Stimulated activated CD4-positive, alpha-beta T cell treated with anti-CD3 and anti-CD28 coated beads, TNF-alpha, amount 100 ng/mL, for 1 hour (primary cell): Measurements from ENCODE around the gene BORCS5.
"Not testable (repeated sequence)": the region's sequence is repeated elsewhere in the genome, so short reads cannot be mapped to it uniquely, and the experiment has no call there.

ENCODE experiments used
- DNase-seq, 3 donors: peaks; one replicate each; pipeline ENCODE4 v3.0.0-alpha.2; 2020; ENCODE audit warnings: low read depth in 3 of 3, low spot score in 1 of 3

Gene BORCS5

DNA sequence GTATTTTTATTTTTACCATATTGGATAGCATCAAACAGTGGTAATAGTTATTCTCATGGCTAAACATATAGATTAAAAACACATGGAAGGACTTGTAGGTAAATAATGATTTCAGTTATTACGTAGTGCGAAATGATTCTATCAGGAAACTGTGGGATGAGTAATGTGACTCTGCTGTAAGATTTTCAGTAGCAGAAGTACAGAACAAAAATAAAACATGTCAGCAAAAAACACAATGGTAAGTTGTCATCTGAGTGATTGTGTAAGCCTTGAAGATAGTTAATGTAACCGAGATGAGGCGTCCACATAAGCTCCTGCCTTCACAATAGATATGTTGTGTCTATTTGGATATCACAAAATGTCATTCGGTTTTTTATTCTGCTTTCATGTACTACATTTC is 99.8 kb downstream of the BORCS5 start:
- no peak for DNase-seq

DNA sequence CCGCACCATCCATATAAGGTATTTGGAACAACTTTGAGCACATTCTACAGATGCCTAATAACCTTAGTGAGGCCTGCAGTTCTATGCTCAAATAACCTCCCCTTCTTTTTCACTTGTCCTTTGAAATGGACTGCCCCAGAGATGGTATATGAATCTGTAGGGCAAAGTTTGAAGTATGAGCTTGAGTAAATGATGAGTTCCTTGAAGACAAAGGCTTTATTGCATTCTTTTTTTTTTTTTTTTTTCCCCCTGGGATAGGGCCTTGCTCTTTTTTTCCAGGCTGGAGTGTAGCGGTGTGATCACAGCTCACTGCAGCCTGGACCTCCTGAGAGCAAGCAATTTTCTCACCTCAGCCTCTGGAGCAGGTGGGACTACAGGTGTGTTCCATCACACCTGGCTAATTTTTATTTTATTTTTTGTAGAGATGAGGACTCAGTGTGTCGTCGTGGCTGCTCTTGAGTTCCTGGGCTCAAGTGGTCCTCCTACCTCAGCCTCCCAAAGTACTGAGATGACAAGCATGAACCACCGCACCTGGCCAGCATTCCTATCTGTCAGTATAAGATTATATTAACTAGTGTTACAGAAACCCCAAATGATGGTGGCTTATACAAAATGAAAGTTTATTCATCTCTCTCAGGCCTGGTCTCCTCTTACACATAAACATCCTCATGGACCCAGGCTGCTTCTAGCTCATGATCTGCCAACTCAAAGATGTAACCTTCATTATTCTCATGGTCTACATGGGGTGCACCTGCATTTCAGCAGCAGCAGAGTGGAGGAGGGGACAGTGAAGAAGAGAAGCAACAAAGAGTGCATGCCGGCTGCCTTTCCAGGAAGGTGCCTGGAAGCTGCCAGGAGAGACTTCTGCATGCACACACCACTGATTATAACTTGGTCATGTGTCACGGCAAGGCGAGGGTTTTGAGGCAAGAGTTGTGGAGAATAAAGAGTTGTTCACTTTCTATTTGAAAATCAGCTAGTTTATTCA is 104.4 kb downstream of the BORCS5 start:
- DNase-seq = no peak

DNA sequence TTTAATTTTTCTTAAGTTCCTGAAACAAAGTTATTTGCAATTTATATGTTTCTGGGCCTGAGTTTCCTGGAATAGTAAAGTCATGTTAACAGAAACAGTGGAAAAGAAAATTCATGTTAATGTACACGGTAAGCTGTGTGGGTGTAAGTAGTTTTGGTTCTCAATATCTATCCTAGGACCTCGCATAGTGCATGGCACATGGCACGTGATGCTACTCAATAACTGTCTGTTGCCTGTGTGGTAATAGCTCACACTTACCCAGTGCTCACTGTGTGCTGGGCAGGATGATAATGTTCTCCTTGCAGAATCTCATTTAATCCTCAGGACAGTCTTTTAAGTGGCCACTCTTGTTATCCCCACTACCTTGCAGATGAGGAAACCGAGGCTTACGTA is 105.0 kb downstream of the BORCS5 start:
- no peak for DNase-seq

DNA sequence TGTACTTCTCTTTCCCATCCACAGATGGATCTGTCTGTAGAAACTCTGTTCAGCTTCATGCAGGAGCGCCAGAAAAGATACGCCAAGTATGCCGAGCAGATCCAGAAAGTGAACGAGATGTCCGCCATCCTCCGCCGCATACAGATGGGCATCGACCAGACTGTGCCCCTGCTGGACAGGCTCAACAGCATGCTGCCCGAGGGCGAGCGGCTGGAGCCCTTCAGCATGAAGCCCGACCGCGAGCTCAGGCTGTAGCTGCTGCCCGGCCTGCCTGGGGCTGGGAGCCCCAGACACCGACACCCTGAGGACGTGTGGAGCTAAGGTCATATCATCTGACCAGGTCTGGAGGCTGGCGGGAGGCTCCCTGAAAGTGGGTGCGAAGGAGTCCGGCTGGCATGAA is 108.6 kb downstream of the BORCS5 start:
- no peak for DNase-seq

DNA sequence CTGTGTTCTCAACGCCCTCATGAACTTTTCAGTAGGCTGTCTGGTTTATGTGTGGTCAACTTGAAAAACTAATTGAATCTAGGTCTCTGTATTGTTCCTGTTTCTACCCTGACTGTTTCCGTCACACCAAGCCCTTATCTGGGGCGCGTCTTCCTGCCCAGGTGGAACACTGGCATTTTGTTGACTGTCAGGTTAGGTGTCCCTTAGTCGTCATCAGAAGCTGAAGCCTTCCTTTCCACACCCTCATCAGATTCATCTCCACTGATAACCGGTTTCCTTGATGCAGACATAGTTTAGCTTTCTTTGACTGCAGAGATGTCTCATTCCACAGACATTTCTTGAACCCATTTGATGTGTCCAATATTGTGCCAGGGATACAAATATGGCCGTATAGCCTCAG is 109.3 kb downstream of the BORCS5 start:
- DNase-seq = peak in 1 of 3 donors; percentile 41

DNA sequence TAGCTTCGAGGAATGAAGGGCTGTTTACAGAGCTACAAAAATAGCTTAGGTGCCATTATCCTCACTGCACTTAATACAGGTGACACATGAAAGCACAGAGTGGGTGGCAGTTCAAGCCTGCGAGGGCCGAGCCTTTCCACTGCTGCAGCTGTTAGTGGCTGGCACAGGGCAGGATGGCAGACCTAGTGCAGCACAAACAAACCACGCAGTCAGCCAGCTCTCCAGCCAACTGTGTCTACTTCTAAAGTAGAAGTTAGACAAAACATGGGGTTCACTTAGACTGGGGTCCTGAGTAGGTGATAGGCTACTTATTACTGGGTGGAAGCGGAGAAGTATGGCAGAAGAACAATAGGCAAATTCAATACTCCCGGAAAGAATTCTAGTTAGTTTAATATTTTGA is 110.4 kb downstream of the BORCS5 start:
- DNase-seq = peak in 1 of 3 donors; percentile 13

DNA sequence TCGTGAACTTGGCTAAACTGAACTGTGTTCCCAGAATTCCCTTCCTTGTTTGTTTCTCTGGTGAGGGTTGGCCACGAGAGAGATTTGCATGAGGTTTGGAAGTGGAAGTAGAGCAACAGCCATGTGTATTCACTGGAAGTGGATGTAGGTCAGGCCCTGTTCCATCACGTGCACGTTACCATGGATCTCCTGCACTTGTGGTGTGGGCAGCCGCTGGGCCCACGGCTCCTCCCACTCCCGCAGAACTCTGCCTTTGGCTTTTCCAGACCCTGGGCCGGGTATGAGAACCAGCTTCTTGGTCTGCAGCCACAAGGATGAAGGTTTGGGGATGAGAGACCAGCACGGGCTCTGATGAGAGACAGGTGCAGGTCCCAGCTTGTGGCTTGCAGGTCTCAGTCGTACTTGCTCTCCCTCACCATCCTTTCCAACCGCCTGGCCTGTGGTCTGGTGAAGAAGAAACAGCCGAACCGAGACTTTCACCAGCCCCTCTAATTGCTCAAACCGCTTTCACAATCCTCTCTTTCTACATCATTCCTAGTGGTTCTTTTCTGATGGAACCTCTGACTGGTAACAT is 110.9 kb downstream of the BORCS5 start:
- DNase-seq = peak in 1 of 3 donors; percentile 22

DNA sequence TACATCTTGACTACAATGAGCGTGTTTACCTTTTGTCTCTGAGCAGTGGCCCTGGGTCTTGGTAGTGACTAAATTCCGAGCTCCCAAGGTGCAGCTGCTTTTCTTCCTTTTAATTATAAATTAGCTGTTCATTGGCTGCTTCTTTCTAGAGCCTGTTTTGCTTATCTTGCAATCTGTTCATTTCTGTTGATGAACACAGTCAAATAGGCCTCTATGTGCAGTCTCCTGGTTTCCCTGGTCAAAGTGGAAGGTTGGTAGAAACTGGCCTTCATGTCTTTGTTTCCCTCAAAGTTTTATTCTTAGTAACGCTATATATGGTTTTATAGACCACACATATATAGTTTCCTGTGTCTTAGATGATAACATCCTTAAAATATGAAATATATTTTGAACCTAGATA is 111.7 kb downstream of the BORCS5 start:
- DNase-seq = no peak

DNA sequence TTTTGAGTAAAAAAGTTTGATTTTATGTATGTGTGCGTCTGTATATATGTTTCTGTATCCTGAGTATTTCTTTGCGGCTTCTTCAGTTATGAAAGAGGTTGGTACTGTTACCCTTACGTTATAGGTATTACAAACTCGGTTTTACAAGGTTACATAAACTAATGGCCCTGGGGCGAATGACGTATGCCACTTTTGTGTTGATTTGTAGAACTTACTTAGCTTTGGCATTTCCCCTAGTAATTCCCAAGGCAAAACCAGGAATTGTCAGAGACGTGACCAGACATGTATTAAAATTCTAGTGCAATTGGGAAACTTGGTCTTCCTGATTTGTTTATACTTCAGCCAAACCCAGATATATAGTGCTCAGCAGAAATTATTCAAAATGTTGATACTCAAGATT is 112.5 kb downstream of the BORCS5 start:
- DNase-seq = no peak

DNA sequence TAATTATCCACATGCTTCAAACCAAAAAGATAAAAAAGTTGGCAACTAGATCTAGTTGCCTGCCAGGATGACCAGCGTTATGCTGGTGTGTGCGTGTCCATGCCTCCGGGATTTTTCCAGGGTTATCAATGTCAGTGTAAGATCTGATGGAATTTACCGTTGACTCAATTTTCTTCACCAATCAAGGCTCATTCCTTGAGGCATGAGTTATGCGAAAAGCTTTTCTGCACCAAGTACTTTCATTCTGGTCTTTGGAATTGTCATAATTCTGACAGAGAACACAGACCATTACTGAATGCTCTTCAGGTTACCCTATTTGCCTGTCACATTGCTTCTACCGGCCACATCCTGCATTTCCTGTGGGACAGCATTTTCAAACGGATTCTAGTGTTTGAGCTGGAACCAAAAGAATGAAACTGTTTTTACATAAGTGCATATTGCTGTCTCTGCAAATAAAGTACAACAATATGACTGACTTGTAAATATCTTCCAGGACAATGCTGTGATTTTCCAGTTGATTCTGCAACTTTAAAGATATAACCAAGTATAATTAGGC is 114.0 kb downstream of the BORCS5 start:
- no peak for DNase-seq

DNA sequence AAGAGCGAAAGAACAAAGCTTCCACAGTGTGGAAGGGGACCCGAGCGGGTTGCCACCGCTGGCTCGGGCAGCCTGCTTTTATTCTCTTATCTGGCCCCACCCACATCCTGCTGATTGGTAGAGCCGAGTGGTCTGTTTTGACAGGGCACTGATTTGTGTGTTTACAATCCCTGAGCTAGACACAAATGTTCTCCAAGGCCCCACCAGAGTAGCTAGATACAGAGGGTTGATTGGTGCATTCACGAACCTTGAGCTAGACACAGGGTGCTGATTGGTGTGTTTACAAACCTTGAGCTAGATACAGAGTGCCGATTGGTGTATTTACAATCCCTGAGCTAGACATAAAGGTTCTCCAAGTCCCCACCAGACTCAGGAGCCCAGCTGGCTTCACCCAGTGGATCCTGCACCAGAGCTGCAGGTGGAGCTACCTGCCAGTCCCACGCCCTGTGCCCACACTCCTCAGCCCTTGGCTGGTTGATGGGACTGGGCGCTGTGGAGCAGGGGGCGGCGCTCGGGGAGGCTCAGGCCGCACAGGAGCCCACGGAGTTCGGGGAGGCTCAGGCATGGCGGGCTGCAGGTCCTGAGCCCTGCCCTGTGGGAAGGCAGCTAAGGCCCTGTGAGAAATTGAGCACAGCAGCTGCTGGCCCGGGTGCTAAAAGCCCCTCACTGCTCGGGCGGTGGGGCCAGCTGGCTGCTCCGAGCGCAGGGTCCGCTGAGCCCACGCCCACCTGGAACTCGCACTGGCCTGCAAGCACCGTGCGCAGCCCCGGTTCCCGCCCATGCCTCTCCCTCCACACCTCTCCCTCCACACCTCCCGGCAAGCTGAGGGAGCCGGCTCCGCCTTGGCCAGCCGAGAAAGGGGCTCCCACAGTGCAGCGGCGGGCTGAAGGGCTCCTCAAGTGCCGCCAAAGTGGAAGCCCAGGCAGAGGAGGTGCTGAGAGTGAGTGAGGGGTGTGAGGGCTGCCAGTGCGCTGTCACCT is 115.4 kb downstream of the BORCS5 start:
- DNase-seq = not testable (repeated sequence)

DNA sequence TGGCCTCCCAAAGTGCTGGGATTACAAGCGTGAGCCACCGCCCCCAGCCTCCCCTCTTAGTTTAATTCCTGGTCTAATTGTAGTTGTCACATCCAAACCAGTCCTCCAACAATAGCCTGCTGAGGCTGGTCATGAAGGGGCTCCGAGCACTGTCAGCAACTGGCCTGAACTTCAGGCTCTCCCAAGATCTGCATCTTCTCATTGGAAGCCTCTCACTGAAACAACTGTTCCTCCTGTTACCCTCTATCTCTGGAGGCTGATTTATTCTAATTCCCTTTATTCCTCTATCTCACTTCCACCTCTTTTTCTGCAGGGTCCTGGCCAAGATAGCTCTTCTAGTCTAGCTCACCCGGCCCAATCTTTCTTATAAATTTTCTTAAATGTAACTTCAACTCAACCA is 116.3 kb downstream of the BORCS5 start:
- DNase-seq = no peak

DNA sequence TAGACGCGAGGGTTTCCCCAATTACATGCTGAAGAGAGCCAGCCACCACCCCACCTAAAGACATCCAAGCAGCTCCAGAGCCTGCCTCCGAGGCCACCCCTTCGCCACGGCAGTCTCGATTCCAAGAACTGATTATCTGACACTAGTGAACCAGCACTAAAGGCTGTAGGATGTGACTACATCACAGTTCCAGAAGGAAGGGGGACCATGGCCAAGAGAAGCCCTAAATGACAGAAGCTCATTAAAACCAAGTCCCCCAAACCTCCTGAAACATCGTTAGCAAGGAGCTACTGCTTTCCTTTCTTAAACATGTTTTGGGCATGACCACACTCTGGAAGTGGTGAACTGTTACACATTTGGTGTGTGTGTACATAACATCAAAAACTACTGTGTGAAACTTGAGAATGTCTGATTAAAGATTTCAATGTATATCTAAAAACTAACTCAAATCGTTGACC is 117.6 kb downstream of the BORCS5 start:
- DNase-seq = no peak

DNA sequence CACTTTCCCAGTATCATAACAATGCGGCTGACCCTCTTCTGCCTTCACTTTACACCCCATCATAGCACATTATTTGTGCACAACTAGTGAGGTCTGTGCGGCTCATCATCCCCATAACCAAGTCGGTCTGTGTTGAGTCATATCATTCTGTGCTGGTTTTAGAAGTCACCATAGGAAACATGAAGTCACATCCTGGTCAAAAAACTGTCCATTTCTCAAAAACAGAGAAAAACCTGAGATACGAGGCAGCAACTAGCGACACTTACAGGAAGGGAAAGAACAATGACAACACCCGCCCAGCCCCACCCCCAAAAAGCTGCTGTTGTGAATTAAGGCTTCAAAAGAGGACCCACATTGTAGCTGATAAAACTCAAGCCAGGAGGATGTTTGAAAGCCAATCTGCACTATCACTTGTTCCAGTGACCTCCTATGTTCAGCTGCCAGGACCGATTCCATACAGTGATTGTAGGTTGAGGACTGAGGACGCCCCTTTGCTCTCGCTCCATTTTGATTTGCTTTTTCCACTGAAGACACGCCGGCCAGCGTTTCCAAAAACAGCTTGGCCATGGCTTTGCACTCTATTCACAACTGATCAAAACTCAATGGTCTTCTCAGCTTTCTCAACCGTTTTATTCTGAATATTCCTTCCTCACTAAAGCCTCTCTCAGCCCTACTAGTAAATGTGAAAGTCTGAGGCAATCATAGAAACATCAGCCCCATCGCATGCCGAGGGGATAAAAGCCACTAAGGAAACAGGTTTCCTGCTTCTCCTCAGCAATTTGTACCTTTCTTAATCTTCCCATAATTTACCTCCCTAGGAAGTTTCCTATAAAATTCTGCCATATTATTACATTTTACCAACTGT is 118.3 kb downstream of the BORCS5 start:
- no peak for DNase-seq

DNA sequence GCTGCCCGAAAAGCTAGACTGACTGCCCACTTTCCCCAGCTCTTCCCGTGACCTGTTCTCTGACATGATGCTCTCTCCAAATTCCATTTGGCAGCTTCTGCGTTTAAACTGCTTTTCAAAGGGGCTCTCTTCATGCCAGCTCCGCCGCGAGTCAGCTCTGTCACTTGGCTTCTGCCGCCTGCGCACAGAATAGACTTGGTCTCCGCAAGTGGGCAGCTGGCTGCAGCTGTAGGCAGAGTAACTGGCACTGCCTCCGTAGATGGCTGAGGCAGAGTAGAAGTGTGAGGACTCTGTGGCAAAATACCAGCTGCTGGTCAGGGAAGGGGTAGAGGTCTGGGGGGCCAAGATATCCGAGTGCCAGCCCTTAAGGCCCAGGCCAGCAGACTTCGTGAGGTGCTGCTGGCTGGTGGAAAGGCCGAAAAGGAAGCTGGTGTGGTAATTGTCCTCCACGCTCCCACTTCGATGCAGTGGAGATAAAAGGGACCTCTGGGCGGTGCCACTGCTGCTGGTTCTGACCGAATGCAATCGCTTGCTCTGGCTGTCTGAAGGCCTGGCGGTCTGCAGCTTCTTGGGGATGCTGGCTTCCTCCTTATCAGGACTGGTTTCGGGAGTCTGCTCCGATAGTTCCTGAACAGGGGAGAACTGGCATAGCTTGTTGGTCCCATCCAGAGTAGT is 120.1 kb downstream of the BORCS5 start:
- DNase-seq = no peak

DNA sequence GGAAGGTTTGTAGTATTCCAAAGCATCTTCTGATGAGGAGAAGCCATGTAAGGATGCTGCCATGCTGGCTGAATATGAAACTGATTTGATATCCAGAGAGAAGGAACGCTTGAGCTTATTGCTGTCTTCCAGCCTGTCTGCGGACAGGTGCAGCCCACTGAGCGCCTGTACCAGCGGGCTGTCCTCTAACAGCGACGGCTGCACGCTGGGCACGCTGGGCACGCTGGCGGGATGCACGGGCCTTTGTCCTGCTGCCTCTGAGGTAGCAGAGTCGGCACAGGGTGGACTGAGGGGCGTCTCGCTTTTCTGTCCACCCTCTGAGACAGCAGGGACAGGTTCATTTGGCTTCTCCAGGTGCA is 120.6 kb downstream of the BORCS5 start:
- no peak for DNase-seq

DNA sequence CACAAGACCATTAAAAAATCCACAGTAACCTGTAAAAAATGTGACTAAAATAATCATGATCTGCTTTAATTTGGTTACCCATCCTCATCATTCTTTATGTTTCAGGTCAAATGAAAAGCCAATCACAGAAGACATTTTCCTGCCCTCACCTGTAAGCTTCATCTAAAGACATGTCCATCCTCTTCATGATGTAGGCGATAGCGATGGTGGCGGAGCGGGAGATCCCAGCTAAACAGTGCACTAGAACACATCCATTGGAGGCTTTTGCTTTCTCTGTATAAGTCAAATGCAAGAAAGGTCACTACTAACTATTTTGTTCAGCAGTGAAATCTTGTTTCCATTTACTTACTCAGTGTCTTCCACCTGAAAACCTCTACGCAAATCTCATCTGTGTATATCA is 123.2 kb downstream of the BORCS5 start:
- no peak for DNase-seq

DNA sequence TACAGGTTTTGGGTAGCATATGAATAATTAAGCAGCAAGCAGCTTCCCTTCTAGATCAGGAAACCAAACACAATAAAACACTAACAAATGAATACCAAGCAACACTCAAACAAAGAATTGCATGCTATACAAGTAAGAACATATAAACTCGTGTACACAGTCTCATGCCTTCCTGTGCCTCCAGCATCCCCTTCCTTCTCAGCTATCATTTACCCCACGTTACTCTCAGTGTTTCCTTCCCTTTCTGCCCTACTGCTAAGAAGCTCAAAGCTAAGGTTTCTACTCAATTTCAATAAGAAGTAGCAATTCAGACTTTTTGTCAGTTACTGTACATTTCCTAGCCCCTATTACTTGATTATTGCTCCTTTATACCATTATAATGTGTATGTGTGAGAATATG is 124.8 kb downstream of the BORCS5 start:
- DNase-seq = no peak

DNA sequence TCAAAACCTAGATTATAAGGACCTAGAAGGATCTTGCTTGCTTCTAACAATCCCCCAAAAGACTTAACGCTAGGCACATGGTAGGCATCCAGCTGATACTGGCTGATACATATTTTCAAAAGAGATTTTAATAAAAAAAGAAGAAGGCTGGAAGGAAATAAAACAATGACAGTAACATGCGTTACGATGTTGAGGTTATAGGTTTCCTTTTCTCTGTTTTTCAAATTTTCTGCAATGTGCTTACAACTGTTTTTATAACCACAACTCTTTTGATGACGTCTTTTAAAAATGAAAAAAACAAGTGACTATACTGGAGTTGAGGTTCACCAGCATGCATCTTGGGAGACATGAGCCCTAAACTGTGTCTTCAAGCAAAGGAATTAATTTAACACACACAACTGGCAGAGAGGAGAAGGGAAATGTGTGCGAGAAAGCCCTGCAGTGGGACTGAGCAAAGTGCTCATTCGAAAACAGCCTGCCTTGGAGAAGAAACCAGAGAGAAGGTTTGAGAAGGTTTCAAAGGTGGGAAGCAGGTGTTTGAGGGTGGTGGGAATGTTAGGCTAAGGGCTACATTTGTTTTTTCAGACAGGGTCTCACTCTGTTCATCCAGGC is 125.4 kb downstream of the BORCS5 start:
- DNase-seq = no peak
